K562 (cell line): Measurements from ENCODE around the gene PACS1. TPM values are rescaled to one million over a fixed set of nuclear protein-coding genes. Genes with fewer than 3 reads are reported as not detected.

Source experiments
- ATAC-seq: fragments of 200-7000 bp; cut with Tn5 transposase; 3 replicates; pipeline ENCODE4 v1.9.1; 2020; ENCODE audit warnings: moderate library complexity
- BruUV-seq: library from RNA; stranded (reverse); fragments of 400-500 nt; replicated peaks from 2 replicates; lab custom pipeline; 2021; lab: Mats Ljungman, UMichigan
- CTCF ChIA-PET: fragments of 300-600 bp; formaldehyde crosslinking; extraction: SDS; loops from one replicate; lab custom pipeline; 2021; ENCODE audit warnings: low intra/inter-chr PET ratio; lab: Yijun Ruan, JAX
- POLR2A ChIA-PET: fragments of 300-600, 350-650 bp; sonication (Branson Sonifier 250); formaldehyde crosslinking; extraction: SDS; loops from one replicate; lab custom pipeline; 2021; ENCODE audit warnings: antibody characterized with exemption, inconsistent platforms; lab: Yijun Ruan, JAX
- DNase-seq, 4 experiments: peaks; one replicate each; pipeline versions ENCODE4 v3.0.0 to v3.0.0-alpha.2; 2011 to 2018; ENCODE audit warnings: low spot score in 3 of 4, mixed read lengths in 3 of 4; ENCODE audit errors: extremely low read depth in 1 of 4
- FAIRE-seq: peaks from 2 replicates; lab custom pipeline; 2011; peaks lifted over from hg19 to GRCh38; lab: Jason Lieb, UNC
- H2AFZ ChIP-seq: 2 replicates; pipeline ENCODE4 v1.6.0; 2011; ENCODE audit warnings: low read depth, low read length, control low read depth, inconsistent platforms
- H3K27ac ChIP-seq: fragments of 200-600 bp; 3 replicates; pipeline ENCODE4 v1.8.0; 2011; ENCODE audit warnings: low read depth, mild to moderate bottlenecking, control low read depth, inconsistent platforms, low read length, moderate library complexity, mixed read lengths; ENCODE audit errors: extremely low read depth
- H3K27me3 ChIP-seq, 2 experiments: fragments of 300-600 bp in 1 of 2; 2 replicates in 1 of 2; 3 replicates in 1 of 2; pipeline versions ENCODE4 v1.6.0 to v1.8.0; 2011; ENCODE audit warnings: inconsistent platforms in 2 of 2, low read length in 2 of 2, mild to moderate bottlenecking in 1 of 2, mixed read lengths in 1 of 2, moderate library complexity in 1 of 2; ENCODE audit not compliant: control insufficient read depth in 2 of 2, insufficient read depth in 2 of 2
- H3K36me3 ChIP-seq: fragments of 300-600 bp; 3 replicates; pipeline ENCODE4 v1.8.0; 2011; ENCODE audit warnings: mild to moderate bottlenecking, low read length, inconsistent platforms; ENCODE audit not compliant: control insufficient read depth, insufficient read depth
- H3K4me1 ChIP-seq, 2 experiments: fragments of 200-600 bp in 1 of 2; replicated peaks in 1 of 2; 2 replicates in 1 of 2; 3 replicates in 1 of 2; pipeline versions ENCODE4 v1.5.1 to v1.8.0; 2011; ENCODE audit warnings: inconsistent platforms in 2 of 2, low read length in 2 of 2, mild to moderate bottlenecking in 1 of 2, mixed read lengths in 1 of 2, moderate library complexity in 1 of 2; ENCODE audit not compliant: control insufficient read depth in 2 of 2, insufficient read depth in 2 of 2
- H3K4me2 ChIP-seq: 2 replicates; pipeline ENCODE4 v1.6.1; 2011; ENCODE audit warnings: low read length, control low read depth, inconsistent platforms, mixed read lengths; ENCODE audit not compliant: insufficient read depth
- H3K4me3 ChIP-seq: fragments of 200-600 bp; sonication (generic), shearing (Covaris generic); 2 replicates; pipeline ENCODE4 v1.5.1; 2016; ENCODE audit warnings: control low read depth, inconsistent platforms
- H3K79me2 ChIP-seq: fragments of 200-600 bp; 3 replicates; pipeline ENCODE4 v1.8.0; 2011; ENCODE audit warnings: low read length, inconsistent platforms; ENCODE audit not compliant: control insufficient read depth, insufficient read depth
- H3K9ac ChIP-seq, 2 experiments: 2 replicates each; pipeline versions ENCODE4 v1.6.0 to v1.6.1; 2011; ENCODE audit warnings: low read depth in 2 of 2, low read length in 2 of 2, control low read depth in 1 of 2, inconsistent platforms in 1 of 2, mild to moderate bottlenecking in 1 of 2, mixed read lengths in 1 of 2; ENCODE audit not compliant: insufficient read depth in 1 of 2
- H3K9me1 ChIP-seq: one replicate; pipeline ENCODE4 v1.6.0; 2011; ENCODE audit warnings: inconsistent platforms, mild to moderate bottlenecking, low read length, moderate library complexity; ENCODE audit not compliant: control insufficient read depth, insufficient read depth
- H3K9me3 ChIP-seq: replicated peaks from 2 replicates; pipeline ENCODE4 v1.5.1; 2011; ENCODE audit warnings: low read depth, low read length, inconsistent platforms; ENCODE audit not compliant: control insufficient read depth, insufficient read depth
- H4K20me1 ChIP-seq: replicated peaks from 2 replicates; pipeline ENCODE4 v1.6.1; 2011; ENCODE audit warnings: low read length, inconsistent platforms, mixed read lengths; ENCODE audit not compliant: control insufficient read depth, insufficient read depth
- FOS ChIP-seq: IDR thresholded peaks from 3 replicates; pipeline ENCODE4 v1.6.1; 2011; ENCODE audit not compliant: insufficient read length; ENCODE audit errors: extremely low read depth
- HDAC6 ChIP-seq: IDR thresholded peaks from 2 replicates; pipeline ENCODE4 v1.6.1; 2012; ENCODE audit warnings: low read depth, mild to moderate bottlenecking, control low read depth, inconsistent platforms, low read length, moderate library complexity
- HDGF ChIP-seq: fragments of 450-650 bp; IDR thresholded peaks from 2 replicates; pipeline ENCODE4 v1.6.1; 2016
- POLR3G ChIP-seq: IDR thresholded peaks from 2 replicates; pipeline ENCODE4 v1.6.1; 2011; ENCODE audit not compliant: insufficient read length, insufficient replicate concordance; ENCODE audit errors: extremely low read depth
- SIX5 ChIP-seq, 2 experiments: IDR thresholded peaks; 2 replicates each; pipeline ENCODE4 v1.6.1; 2011; ENCODE audit warnings: low read length in 2 of 2, borderline replicate concordance in 1 of 2, low read depth in 1 of 2, mild to moderate bottlenecking in 1 of 2, moderate library complexity in 1 of 2; ENCODE audit not compliant: insufficient read depth in 1 of 2
- SP1 ChIP-seq: sonication (generic); formaldehyde crosslinking; IDR thresholded peaks from 2 replicates; pipeline ENCODE4 v1.8.1; 2022; ENCODE audit warnings: mild to moderate bottlenecking, missing genetic modification reagents
- TFAM ChIP-seq: fragments of 250-450 bp; sonication (Bioruptor Pico); conservative IDR thresholded peaks from 2 replicates; pipeline ENCODE4 v1.5.0; 2021; ENCODE audit warnings: mild to moderate bottlenecking, moderate library complexity
- ZNF197 ChIP-seq: fragments of 200-800 bp; sonication (Bioruptor generic); IDR thresholded peaks from 2 replicates; pipeline ENCODE4 v1.6.1; 2016; ENCODE audit warnings: low read depth, missing genetic modification characterization, missing compliant biosample characterization
- whole genome bisulfite sequencing: fragments of 100-300 bp; shearing (Covaris generic); methylation state at CpG from one replicate; pipeline ENCODE4 v1.1.6; 2016; ENCODE audit warnings: low coverage, mixed read lengths; ENCODE audit not compliant: insufficient coverage; ENCODE audit errors: missing lambda C conversion rate; 5-methylcytosine and 5-hydroxymethylcytosine counted together
- in situ Hi-C: fragments of 300-500 bp; cut with MboI; formaldehyde crosslinking; loops from 4 replicates; pipeline ENCODE4 v1.15.0; 2018; ENCODE audit warnings: inconsistent platforms, mixed read lengths
- intact Hi-C: fragments of 100-400 bp; cut with micrococcal nuclease; formaldehyde crosslinking; loops from 2 replicates; pipeline ENCODE4 v1.14.2; 2022
- polyA plus RNA-seq, 8 experiments: library from polyadenylated mRNA; depleted of rRNA in 4 of 8; stranded (reverse) in 5 of 8; unstranded in 3 of 8; fragments of >200 nt; fragmentation: Nextera tagmentation in 2 of 8; fragmentation: Illumina TruSeq in 1 of 8; extraction: Ambion mirVana in 2 of 8; extraction: Trizol in 1 of 8; gene quantifications; 2 replicates each; pipeline versions ENCODE4 v1.2.1 to v1.2.3, GENCODE V29; 2011 to 2014; ENCODE audit warnings: inconsistent platforms in 1 of 8, missing spikeins in 1 of 8
- total RNA-seq, 7 experiments: library from RNA; depleted of rRNA in 6 of 7; stranded (reverse); fragments of >200 nt in 6 of 7; fragmentation: Illumina TruSeq in 2 of 7; extraction: Trizol in 2 of 7; gene quantifications; 2 replicates each; pipeline versions ENCODE4 v1.2.1 to v1.2.3, GENCODE V29; 2011 to 2021; ENCODE audit warnings: low replicate concordance in 1 of 7
- TF ChIP-seq, protein P1 (sequence below), 2 experiments: fragments of 450-650 bp in 1 of 2; sonication (generic) in 1 of 2; formaldehyde crosslinking in 1 of 2; IDR thresholded peaks in 1 of 2; conservative IDR thresholded peaks in 1 of 2; 2 replicates each; pipeline versions ENCODE4 v1.6.1 to v1.8.1; 2016 to 2023; ENCODE audit warnings: mild to moderate bottlenecking in 2 of 2, moderate library complexity in 2 of 2, inconsistent platforms in 1 of 2, missing genetic modification reagents in 1 of 2
- TF ChIP-seq, protein P2 (sequence below), 3 experiments: IDR thresholded peaks in 2 of 3; conservative IDR thresholded peaks in 1 of 3; 2 replicates each; pipeline ENCODE4 v1.5.1; 2011 to 2012; ENCODE audit warnings: low read length in 3 of 3, mild to moderate bottlenecking in 3 of 3, control low read depth in 2 of 3, improper control_type of control experiment in 1 of 3, inconsistent platforms in 1 of 3, low read depth in 1 of 3, mixed read lengths in 1 of 3, moderate library complexity in 1 of 3; ENCODE audit not compliant: insufficient read depth in 2 of 3

The PACS1 gene
- total and polyA plus RNA-seq, 9 of the 15 experiments (the other 6 are each of a cell fraction or from before 2014, with no cell fraction given), result 0.34 to 28.1 (median 8.5) TPM

DNA sequence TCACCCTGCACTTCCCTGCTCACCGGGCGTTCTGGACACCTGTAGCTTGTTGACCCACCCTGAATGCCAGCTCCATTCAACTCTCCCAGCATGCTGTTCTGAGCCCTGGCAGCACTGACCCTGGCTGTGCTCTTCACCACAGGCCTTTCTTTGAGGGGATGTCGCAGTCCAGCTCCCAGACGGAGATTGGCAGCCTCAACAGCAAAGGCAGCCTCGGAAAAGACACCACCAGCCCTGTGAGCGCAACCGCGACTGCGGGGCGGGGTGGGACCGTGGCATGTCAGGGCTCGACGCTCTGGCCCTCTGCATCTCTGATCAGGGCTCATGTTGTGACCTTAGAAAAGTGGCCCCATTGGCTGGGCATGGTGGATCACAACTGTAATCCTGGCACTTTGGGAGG lies 150.9 kb downstream of the PACS1 start:
- H2AFZ ChIP-seq, result no peak overlapping the region
- POLR2A ChIA-PET, result interaction anchor here (0.7 kb wide), 1 partner anchor 63 kb away, joined by 3 read pairs; no protein-coding TSS in a partner anchor
- BruUV-seq, result no TSS peak

DNA sequence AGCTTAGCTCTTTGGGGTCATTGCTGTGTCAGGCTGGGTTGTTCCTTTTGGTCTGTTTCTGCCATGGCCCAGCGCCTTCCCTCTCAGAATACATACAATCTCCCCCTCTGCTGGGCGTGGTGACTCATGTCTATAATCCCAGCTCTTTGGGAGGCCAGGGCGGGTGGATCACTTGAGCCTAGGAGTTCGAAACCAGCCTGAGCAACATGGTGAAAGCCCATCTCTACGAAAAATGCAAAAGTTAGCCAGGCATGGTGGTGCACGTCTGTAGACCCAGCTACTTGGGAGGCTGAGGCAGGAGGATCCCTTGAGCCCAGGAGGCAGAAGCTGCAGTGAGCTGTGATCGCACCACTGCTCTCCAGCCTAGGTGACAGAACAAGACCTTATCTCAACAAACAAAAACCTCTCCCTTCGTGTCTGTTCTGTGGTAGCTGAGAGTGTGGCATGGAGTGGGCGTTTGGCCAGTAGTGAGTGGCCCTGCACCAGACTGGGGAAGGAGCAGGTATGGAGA lies 151.7 kb downstream of the PACS1 start:
- POLR2A ChIA-PET, result interaction anchor here (0.7 to 1.3 kb wide), 3 partner anchors 63 to 106 kb away, joined by 3 read pairs; partner anchors contain the start of gene YIF1A
- in situ Hi-C loops, result no loop called here
- H3K9me1 ChIP-seq, result no peaks in the 10 kb centered on the region
- intact Hi-C loops, result loop anchor here (1.0 to 2.0 kb wide), 3 partner anchors 37 to 107 kb away; partner anchors contain the start of gene YIF1A
- peaks cover 49% of the 10 kb centered on the region; the same call in 2 of the 3 replicates for H3K36me3 ChIP-seq
- no peaks in the 10 kb centered on the region for H3K27me3 ChIP-seq
- no peak overlapping the region for H3K4me2 ChIP-seq
- WGBS, result 22% methylated on average over 9 of the region's 9 CpGs
- H3K27ac ChIP-seq, result no peak overlapping the region
- H3K4me1 ChIP-seq, result peaks cover 7 to 14% of the 10 kb centered on the region in 2 experiments; a peak in 3 of 5 replicates
- no peak overlapping the region for H2AFZ ChIP-seq
- CTCF ChIA-PET, result interaction anchor here (1.1 to 2.1 kb wide), 7 partner anchors 60 to 233 kb away, joined by 3 to 17 read pairs (median 8); partner anchors contain the start of genes MRPL11 and RIN1
- H3K79me2 ChIP-seq, result no peaks in the 10 kb centered on the region
- H3K9me3 ChIP-seq, result no peaks in the 10 kb centered on the region
- FAIRE-seq, result peak; percentile 44
- BruUV-seq, result no TSS peak
- no peak overlapping the region for H3K4me3 ChIP-seq
- ATAC-seq, result peak; percentile 62
- H4K20me1 ChIP-seq, result peaks cover 5% of the 10 kb centered on the region; the same call in 1 of the 2 replicates
- peak in 1 of 4 experiments; percentile 51 for DNase-seq
- no peak overlapping the region for H3K9ac ChIP-seq
- TF ChIP-seq, protein P1, sequence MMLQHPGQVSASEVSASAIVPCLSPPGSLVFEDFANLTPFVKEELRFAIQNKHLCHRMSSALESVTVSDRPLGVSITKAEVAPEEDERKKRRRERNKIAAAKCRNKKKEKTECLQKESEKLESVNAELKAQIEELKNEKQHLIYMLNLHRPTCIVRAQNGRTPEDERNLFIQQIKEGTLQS (IDR thresholded peaks at IDR 0.05), result peak; percentile 40
- TF ChIP-seq, protein P1 (CRISPR knock-in tag; conservative IDR thresholded peaks at IDR 0.05), result no peak
- TF ChIP-seq, protein P2, sequence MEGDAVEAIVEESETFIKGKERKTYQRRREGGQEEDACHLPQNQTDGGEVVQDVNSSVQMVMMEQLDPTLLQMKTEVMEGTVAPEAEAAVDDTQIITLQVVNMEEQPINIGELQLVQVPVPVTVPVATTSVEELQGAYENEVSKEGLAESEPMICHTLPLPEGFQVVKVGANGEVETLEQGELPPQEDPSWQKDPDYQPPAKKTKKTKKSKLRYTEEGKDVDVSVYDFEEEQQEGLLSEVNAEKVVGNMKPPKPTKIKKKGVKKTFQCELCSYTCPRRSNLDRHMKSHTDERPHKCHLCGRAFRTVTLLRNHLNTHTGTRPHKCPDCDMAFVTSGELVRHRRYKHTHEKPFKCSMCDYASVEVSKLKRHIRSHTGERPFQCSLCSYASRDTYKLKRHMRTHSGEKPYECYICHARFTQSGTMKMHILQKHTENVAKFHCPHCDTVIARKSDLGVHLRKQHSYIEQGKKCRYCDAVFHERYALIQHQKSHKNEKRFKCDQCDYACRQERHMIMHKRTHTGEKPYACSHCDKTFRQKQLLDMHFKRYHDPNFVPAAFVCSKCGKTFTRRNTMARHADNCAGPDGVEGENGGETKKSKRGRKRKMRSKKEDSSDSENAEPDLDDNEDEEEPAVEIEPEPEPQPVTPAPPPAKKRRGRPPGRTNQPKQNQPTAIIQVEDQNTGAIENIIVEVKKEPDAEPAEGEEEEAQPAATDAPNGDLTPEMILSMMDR (IDR thresholded peaks at IDR 0.05 in 2 of 3, conservative IDR thresholded peaks at IDR 0.05 in 1 of 3; ENCODE audit: insufficient read depth in 2 of 3, low read depth in 1 of 3, low read length in 3 of 3), result peak; percentile 11 to 27 (median 12); a peak in 3 of 6 replicates
- TF ChIP-seq SP1 (CRISPR knock-in tag), result no peak
- TF ChIP-seq TFAM (CRISPR knock-in tag), result no peak
- TF ChIP-seq SIX5 (IDR thresholded peaks at IDR 0.05; ENCODE audit: borderline replicate concordance in 1 of 2, insufficient read depth in 1 of 2, low read depth in 1 of 2, low read length in 2 of 2), result no peak
- TF ChIP-seq HDGF, result no peak
- no peak for TF ChIP-seq HDAC6

More for the DNA sequence above, 150.9 kb downstream of the PACS1 start:
- Histone ChIP-seq H3K9me1 (no peaks in the 10 kb centered on the region), H3K27me3 (no peaks in the 10 kb centered on the region), H3K4me1 (peaks cover 7 to 14% of the 10 kb centered on the region in 2 experiments; a peak in 3 of 5 replicates), H3K9ac (peak overlapping the region in 1 of 2 experiments; percentile 29; a peak in 1 of 4 replicates), H3K4me3 (no peak overlapping the region), H3K9me3 (no peaks in the 10 kb centered on the region), H3K4me2 (no peak overlapping the region), H3K27ac (no peak overlapping the region), H4K20me1 (peaks cover 5% of the 10 kb centered on the region; the same call in 1 of the 2 replicates), H3K36me3 (peaks cover 56% of the 10 kb centered on the region; the same call in 2 of the 3 replicates), H3K79me2 (no peaks in the 10 kb centered on the region)
- no peak for FAIRE-seq
- CTCF ChIA-PET, result no interaction called here
- in situ Hi-C loops (no loop called here), intact Hi-C loops (no loop called here)
- 92% methylated on average over 13 of the region's 13 CpGs for WGBS
- no peak for DNase-seq
- no peak for ATAC-seq
- TF ChIP-seq ZNF197 (CRISPR knock-in tag) (no peak), FOS (no peak), POLR3G (no peak)
